Hepatocyte (in vitro differentiated cells): ENCODE measurements around the gene TAF1C. TPM values are rescaled to one million over a fixed set of nuclear protein-coding genes. Genes with fewer than 3 reads are reported as not detected.

Source experiments
- DNase-seq: peaks from one replicate; pipeline ENCODE4 v3.0.0-alpha.2; 2016; ENCODE audit warnings: low spot score
- H2AFZ ChIP-seq: fragments of 200-600 bp; sonication (generic); 2 replicates; pipeline ENCODE4 v1.6.0; 2016; ENCODE audit warnings: antibody characterized with exemption, mild to moderate bottlenecking
- H3K27ac ChIP-seq: fragments of 200-600 bp; sonication (generic); 2 replicates; pipeline ENCODE4 v1.5.1; 2016; ENCODE audit warnings: mild to moderate bottlenecking
- H3K27me3 ChIP-seq: fragments of 200-600 bp; sonication (generic); 2 replicates; pipeline ENCODE4 v1.6.1; 2016
- H3K36me3 ChIP-seq: fragments of 200-600 bp; sonication (generic); replicated peaks from 2 replicates; pipeline ENCODE4 v1.5.1; 2016; ENCODE audit warnings: low read depth; ENCODE audit not compliant: insufficient read depth
- H3K4me1 ChIP-seq: fragments of 200-600 bp; sonication (generic); 2 replicates; pipeline ENCODE4 v1.5.1; 2016; ENCODE audit warnings: mild to moderate bottlenecking, moderate library complexity; ENCODE audit not compliant: insufficient read depth
- H3K4me2 ChIP-seq: fragments of 200-600 bp; sonication (generic); 2 replicates; pipeline ENCODE4 v1.6.0; 2016
- H3K4me3 ChIP-seq: fragments of 200-600 bp; sonication (generic); 2 replicates; pipeline ENCODE4 v1.5.1; 2016; ENCODE audit warnings: mild to moderate bottlenecking
- H3K79me2 ChIP-seq: fragments of 200-600 bp; sonication (generic); 2 replicates; pipeline ENCODE4 v1.6.0; 2017; ENCODE audit warnings: mild to moderate bottlenecking
- H3K9me2 ChIP-seq: fragments of 200-600 bp; sonication (generic); replicated peaks from 2 replicates; pipeline ENCODE4 v1.6.0; 2017; ENCODE audit warnings: mild to moderate bottlenecking; ENCODE audit not compliant: insufficient read depth
- H3K9me3 ChIP-seq: fragments of 200-600 bp; sonication (generic); 2 replicates; pipeline ENCODE4 v1.5.1; 2016; ENCODE audit warnings: low read depth, mild to moderate bottlenecking
- H4K20me1 ChIP-seq: fragments of 200-600 bp; sonication (generic); 2 replicates; pipeline ENCODE4 v1.6.0; 2016; ENCODE audit warnings: mild to moderate bottlenecking; ENCODE audit not compliant: insufficient read depth, poor library complexity, severe bottlenecking
- CTCF ChIP-seq: fragments of 200-600 bp; sonication (generic); IDR thresholded peaks from 2 replicates; pipeline ENCODE4 v1.5.1; 2016; ENCODE audit warnings: antibody characterized with exemption, mild to moderate bottlenecking; ENCODE audit not compliant: poor library complexity
- EZH2 ChIP-seq: fragments of 200-600 bp; sonication (generic); IDR thresholded peaks from 2 replicates; pipeline ENCODE4 v1.6.1; 2016; ENCODE audit warnings: antibody characterized with exemption, mild to moderate bottlenecking, borderline replicate concordance
- EZH2phosphoT487 ChIP-seq: fragments of 200-600 bp; sonication (generic); IDR thresholded peaks from one replicate; pipeline ENCODE4 v1.6.1; 2018; ENCODE audit warnings: antibody characterized with exemption, mild to moderate bottlenecking, low read depth, moderate library complexity; ENCODE audit not compliant: unreplicated experiment, severe bottlenecking
- WGBS: methylation state at CpG from one replicate; pipeline ENCODE4 v1.1.6; 2016; ENCODE audit warnings: low lambda C conversion rate; ENCODE audit errors: missing lambda C conversion rate; 5-methylcytosine and 5-hydroxymethylcytosine counted together
- polyA plus RNA-seq: library from polyadenylated mRNA; unstranded; fragments of >200 nt; fragmentation: Nextera tagmentation; extraction: Ambion mirVana; gene quantifications from 2 replicates; pipeline ENCODE4 v1.2.1, GENCODE V29; 2016
- total RNA-seq: library from RNA; depleted of rRNA; stranded (reverse); fragments of >200 nt; gene quantifications from 2 replicates; pipeline ENCODE4 v1.2.3, GENCODE V29; 2014

The TAF1C gene
- total and polyA plus RNA-seq, 2 experiments from 2014 or later, result 30.2 to 39.2 TPM

GRCh38 chr16:84232969-84233368, 46.1 kb upstream of the TAF1C start:
- no peak for TF ChIP-seq EZH2phosphoT487
- TF ChIP-seq EZH2, result no peak
- TF ChIP-seq CTCF, result no peak
- no peak overlapping the region for H3K4me2 ChIP-seq
- DNase-seq, result no peak
- H3K4me1 ChIP-seq, result peaks cover 5% of the 10 kb centered on the region
- no peaks in the 10 kb centered on the region for H3K9me3 ChIP-seq
- no peaks in the 10 kb centered on the region for H4K20me1 ChIP-seq
- no peaks in the 10 kb centered on the region for H3K27me3 ChIP-seq
- H3K27ac ChIP-seq, result no peak overlapping the region
- no peaks in the 10 kb centered on the region for H3K79me2 ChIP-seq
- H2AFZ ChIP-seq, result no peak overlapping the region
- no peak overlapping the region for H3K4me3 ChIP-seq
- no peaks in the 10 kb centered on the region for H3K9me2 ChIP-seq
- WGBS, result 95% methylated on average over 5 of the region's 5 CpGs
- no peaks in the 10 kb centered on the region for H3K36me3 ChIP-seq

DNA sequence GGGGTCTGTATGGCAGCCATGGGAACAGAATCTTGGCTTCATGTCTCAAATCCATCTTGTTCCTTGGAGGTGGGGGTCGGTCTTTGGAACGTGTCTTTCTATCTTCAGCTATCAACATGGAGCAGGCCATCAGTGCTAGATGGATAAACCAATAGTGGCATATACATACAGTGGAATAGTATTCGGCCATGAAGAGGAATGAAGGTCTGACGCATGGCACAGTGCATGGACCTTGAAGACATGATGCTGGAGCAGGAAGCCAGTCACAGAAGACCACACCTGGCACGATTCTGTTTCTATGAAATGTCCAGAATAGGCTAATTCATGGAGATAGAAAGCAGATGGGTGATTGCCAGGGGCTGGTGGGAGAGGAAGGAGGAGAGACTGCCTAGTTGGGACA, 45.2 kb upstream of the TAF1C start:
- H3K27me3 ChIP-seq, result no peaks in the 10 kb centered on the region
- peaks cover 6% of the 10 kb centered on the region for H3K4me1 ChIP-seq
- H3K4me3 ChIP-seq, result no peak overlapping the region
- no peaks in the 10 kb centered on the region for H3K9me2 ChIP-seq
- H4K20me1 ChIP-seq, result no peaks in the 10 kb centered on the region
- WGBS, result 91% methylated on average over 5 of the region's 5 CpGs
- DNase-seq, result no peak
- H3K79me2 ChIP-seq, result no peaks in the 10 kb centered on the region
- H3K36me3 ChIP-seq, result no peaks in the 10 kb centered on the region
- no peak for TF ChIP-seq CTCF
- TF ChIP-seq EZH2phosphoT487, result no peak
- TF ChIP-seq EZH2, result no peak
- H3K9me3 ChIP-seq, result no peaks in the 10 kb centered on the region
- no peak overlapping the region for H3K27ac ChIP-seq
- H2AFZ ChIP-seq, result no peak overlapping the region
- H3K4me2 ChIP-seq, result no peak overlapping the region

DNA sequence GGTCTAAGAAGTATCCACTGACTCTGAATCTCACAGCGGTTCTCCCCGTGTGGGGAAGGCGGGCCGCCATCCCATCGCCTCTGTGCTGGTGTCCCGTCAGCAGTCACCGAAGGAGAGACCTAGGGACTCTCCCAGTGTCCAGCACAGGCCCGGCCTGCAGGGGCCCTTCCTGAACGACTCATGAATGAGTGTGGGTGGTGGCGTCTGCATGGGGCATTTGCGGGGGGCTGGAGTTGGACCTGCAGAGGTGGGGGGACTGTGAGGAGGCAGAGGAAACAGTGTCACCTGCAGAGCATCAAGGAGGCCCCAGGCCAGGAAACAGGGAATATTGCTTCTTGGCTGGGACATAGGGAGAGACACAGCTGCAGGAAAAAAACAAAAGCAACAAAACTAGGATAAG, 42.6 kb upstream of the TAF1C start:
- no peaks in the 10 kb centered on the region for H3K79me2 ChIP-seq
- no peak overlapping the region for H3K27ac ChIP-seq
- peaks cover 6% of the 10 kb centered on the region for H3K4me1 ChIP-seq
- no peak overlapping the region for H3K4me2 ChIP-seq
- no peak overlapping the region for H2AFZ ChIP-seq
- TF ChIP-seq EZH2 (no peak), EZH2phosphoT487 (no peak), CTCF (no peak)
- WGBS, result 88% methylated on average over 11 of the region's 11 CpGs
- no peaks in the 10 kb centered on the region for H3K9me3 ChIP-seq
- no peak overlapping the region for H3K4me3 ChIP-seq
- H4K20me1 ChIP-seq, result no peaks in the 10 kb centered on the region
- DNase-seq, result no peak
- no peaks in the 10 kb centered on the region for H3K9me2 ChIP-seq
- no peaks in the 10 kb centered on the region for H3K36me3 ChIP-seq
- no peaks in the 10 kb centered on the region for H3K27me3 ChIP-seq

GRCh38 chr16:84228256-84228838, 41.5 kb upstream of the TAF1C start:
- Histone ChIP-seq H3K9me3 (no peaks in the 10 kb centered on the region), H3K27me3 (no peaks in the 10 kb centered on the region), H4K20me1 (no peaks in the 10 kb centered on the region), H3K9me2 (no peaks in the 10 kb centered on the region), H3K4me1 (peaks cover 6% of the 10 kb centered on the region), H3K79me2 (no peaks in the 10 kb centered on the region), H3K36me3 (no peaks in the 10 kb centered on the region), H3K27ac (no peak overlapping the region), H3K4me2 (no peak overlapping the region), H2AFZ (no peak overlapping the region), H3K4me3 (no peak overlapping the region)
- 49% methylated on average over 10 of the region's 18 CpGs for WGBS
- TF ChIP-seq EZH2phosphoT487 (no peak), CTCF (no peak), EZH2 (no peak)
- peak; percentile 64 for DNase-seq
